ENCODE measurements around the gene INPP4A.

INPP4A gene

DNA sequence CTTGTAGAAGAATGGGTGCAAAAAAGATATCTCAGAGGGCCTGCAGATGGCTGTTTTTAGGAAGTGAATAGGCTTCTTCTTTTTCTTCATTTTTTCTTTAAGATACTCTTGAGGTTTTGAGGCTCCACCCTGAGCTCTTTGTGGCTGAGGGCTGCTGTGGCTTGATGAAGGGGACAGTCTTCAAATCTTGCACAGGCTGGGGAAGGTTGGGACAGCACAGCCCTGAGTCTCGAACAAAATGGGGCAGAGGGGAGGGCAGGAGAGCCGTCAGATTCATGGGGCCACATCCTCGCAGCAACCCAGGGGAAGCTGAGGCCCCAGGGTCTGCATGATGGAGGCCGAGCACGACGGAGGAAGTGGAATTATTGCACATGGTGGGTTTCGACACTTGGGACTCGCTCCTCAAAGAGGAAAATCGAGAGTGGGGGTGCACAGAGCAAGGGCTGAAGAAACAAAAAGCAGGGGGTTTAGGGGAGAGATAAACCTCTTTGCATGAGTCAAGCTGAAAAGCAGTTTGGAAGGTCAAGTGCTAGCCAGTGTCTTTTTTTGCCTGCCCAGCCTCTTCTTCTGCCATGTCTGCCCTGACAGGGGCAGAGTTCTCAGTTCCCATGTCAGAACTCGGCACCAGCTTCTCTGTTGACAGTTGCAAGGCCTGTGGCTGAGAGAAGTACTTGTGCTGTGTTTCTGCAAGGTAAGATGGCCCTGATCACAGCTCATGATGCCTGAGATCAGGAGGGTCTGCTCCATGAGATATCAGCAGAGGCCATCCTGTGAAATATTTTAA, 19.5 kb downstream of the INPP4A start:
- Histone ChIP-seq H3K4me1 (ENCODE audit: insufficient read depth, low read length) (peaks cover 56% of the 10 kb centered on the region), H3K9me3 (ENCODE audit: low read length) (no peaks in the 10 kb centered on the region), H3K27me3 (ENCODE audit: control insufficient read depth in 1 of 2, insufficient read depth in 2 of 2, low read length in 2 of 2) (no peaks in the 10 kb centered on the region), H3K27ac (ENCODE audit: low read depth, low read length) (no peak overlapping the region), H3K9ac (ENCODE audit: low read length) (no peak overlapping the region), H3K36me3 (ENCODE audit: insufficient read depth, low read length) (no peaks in the 10 kb centered on the region), H3K4me3 (ENCODE audit: low read depth in 1 of 2, low read length in 2 of 2) (no peak overlapping the region)

GRCh38 chr2:98464772-98465310, 20.2 kb downstream of the INPP4A start:
- Histone ChIP-seq H3K9me3 (ENCODE audit: low read length) (no peaks in the 10 kb centered on the region), H3K4me1 (ENCODE audit: insufficient read depth, low read length) (peaks cover 49% of the 10 kb centered on the region), H3K4me3 (ENCODE audit: low read depth in 1 of 2, low read length in 2 of 2) (no peak overlapping the region), H3K27me3 (ENCODE audit: control insufficient read depth in 1 of 2, insufficient read depth in 2 of 2, low read length in 2 of 2) (no peaks in the 10 kb centered on the region), H3K36me3 (ENCODE audit: insufficient read depth, low read length) (no peaks in the 10 kb centered on the region), H3K9ac (ENCODE audit: low read length) (no peak overlapping the region), H3K27ac (ENCODE audit: low read depth, low read length) (peak overlapping the region; percentile 31)

DNA sequence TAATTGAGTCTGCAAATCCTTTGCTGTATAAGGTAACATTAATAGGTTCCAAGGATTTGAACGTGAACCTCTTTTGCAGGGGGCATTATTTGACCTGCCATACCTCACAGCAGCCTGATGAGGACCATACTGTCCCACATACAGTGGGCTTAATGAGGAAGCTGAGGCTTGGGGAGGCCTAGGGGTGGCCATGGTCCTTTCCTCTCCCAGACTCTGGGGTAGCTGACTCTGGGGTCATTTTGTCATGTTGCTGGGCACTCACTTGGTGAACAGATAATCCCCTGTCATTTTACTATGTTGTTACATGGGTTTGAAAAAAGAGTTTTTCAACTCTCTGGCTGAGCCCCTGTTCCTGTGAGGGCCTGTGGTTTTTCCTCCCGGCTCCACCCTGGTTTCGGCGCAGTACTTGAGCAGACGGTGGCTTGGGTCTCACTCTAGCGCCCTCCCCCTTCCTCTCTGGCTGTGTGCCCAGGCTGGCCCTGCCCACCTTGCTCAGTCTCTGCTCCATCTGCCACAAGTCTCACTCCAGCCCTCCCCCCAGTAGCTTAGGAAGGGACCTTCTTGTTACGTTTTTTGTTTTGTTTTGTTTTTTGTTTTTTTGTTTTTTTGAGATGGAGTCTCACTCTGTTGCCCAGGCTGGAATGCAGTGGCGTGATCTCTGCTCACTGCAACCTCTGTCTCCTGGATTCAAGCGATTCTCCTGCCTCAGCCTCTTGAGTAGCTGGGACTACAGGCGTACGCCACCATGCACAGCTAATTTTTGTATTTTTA, 21.0 kb downstream of the INPP4A start:
- H3K36me3 ChIP-seq (ENCODE audit: insufficient read depth, low read length), result no peaks in the 10 kb centered on the region
- H3K4me1 ChIP-seq (ENCODE audit: insufficient read depth, low read length), result peaks cover 47% of the 10 kb centered on the region
- no peaks in the 10 kb centered on the region for H3K27me3 ChIP-seq (ENCODE audit: control insufficient read depth in 1 of 2, insufficient read depth in 2 of 2, low read length in 2 of 2)
- no peak overlapping the region for H3K4me3 ChIP-seq (ENCODE audit: low read depth in 1 of 2, low read length in 2 of 2)
- no peak overlapping the region for H3K9ac ChIP-seq (ENCODE audit: low read length)
- H3K9me3 ChIP-seq (ENCODE audit: low read length), result no peaks in the 10 kb centered on the region
- peak overlapping the region; percentile 31 for H3K27ac ChIP-seq (ENCODE audit: low read depth, low read length)

- Histone ChIP-seq H3K27me3 (ENCODE audit: control insufficient read depth in 1 of 2, insufficient read depth in 2 of 2, low read length in 2 of 2) (no peaks in the 10 kb centered on the region), H3K4me1 (ENCODE audit: insufficient read depth, low read length) (peaks cover 45% of the 10 kb centered on the region), H3K9me3 (ENCODE audit: low read length) (no peaks in the 10 kb centered on the region), H3K27ac (ENCODE audit: low read depth, low read length) (no peak overlapping the region), H3K36me3 (ENCODE audit: insufficient read depth, low read length) (no peaks in the 10 kb centered on the region), H3K4me3 (ENCODE audit: low read depth in 1 of 2, low read length in 2 of 2) (no peak overlapping the region), H3K9ac (ENCODE audit: low read length) (no peak overlapping the region)
Measured at GRCh38 chr2:98467082-98467536, 22.5 kb downstream of the INPP4A start.

GRCh38 chr2:98467652-98468051, 23.0 kb downstream of the INPP4A start:
- Histone ChIP-seq H3K4me1 (ENCODE audit: insufficient read depth, low read length) (peaks cover 50% of the 10 kb centered on the region), H3K27ac (ENCODE audit: low read depth, low read length) (no peak overlapping the region), H3K4me3 (ENCODE audit: low read depth in 1 of 2, low read length in 2 of 2) (no peak overlapping the region), H3K36me3 (ENCODE audit: insufficient read depth, low read length) (no peaks in the 10 kb centered on the region), H3K9me3 (ENCODE audit: low read length) (no peaks in the 10 kb centered on the region), H3K9ac (ENCODE audit: low read length) (no peak overlapping the region), H3K27me3 (ENCODE audit: control insufficient read depth in 1 of 2, insufficient read depth in 2 of 2, low read length in 2 of 2) (no peaks in the 10 kb centered on the region)

GRCh38 chr2:98468621-98469236, 24.1 kb downstream of the INPP4A start:
- H3K4me1 ChIP-seq (ENCODE audit: insufficient read depth, low read length), result peaks cover 50% of the 10 kb centered on the region

GRCh38 chr2:98469862-98470544, 25.3 kb downstream of the INPP4A start:
- Histone ChIP-seq H3K36me3 (ENCODE audit: insufficient read depth, low read length) (no peaks in the 10 kb centered on the region), H3K27me3 (ENCODE audit: control insufficient read depth in 1 of 2, insufficient read depth in 2 of 2, low read length in 2 of 2) (no peaks in the 10 kb centered on the region), H3K4me3 (ENCODE audit: low read depth in 1 of 2, low read length in 2 of 2) (no peak overlapping the region), H3K9ac (ENCODE audit: low read length) (no peak overlapping the region), H3K9me3 (ENCODE audit: low read length) (no peaks in the 10 kb centered on the region), H3K27ac (ENCODE audit: low read depth, low read length) (no peak overlapping the region), H3K4me1 (ENCODE audit: insufficient read depth, low read length) (peaks cover 49% of the 10 kb centered on the region)

More at GRCh38 chr2:98468621-98469236, 24.1 kb downstream of the INPP4A start:
- H3K4me3 ChIP-seq (ENCODE audit: low read depth in 1 of 2, low read length in 2 of 2), result no peak overlapping the region
- no peaks in the 10 kb centered on the region for H3K36me3 ChIP-seq (ENCODE audit: insufficient read depth, low read length)
- no peaks in the 10 kb centered on the region for H3K27me3 ChIP-seq (ENCODE audit: control insufficient read depth in 1 of 2, insufficient read depth in 2 of 2, low read length in 2 of 2)
- H3K9ac ChIP-seq (ENCODE audit: low read length), result no peak overlapping the region
- no peak overlapping the region for H3K27ac ChIP-seq (ENCODE audit: low read depth, low read length)
- no peaks in the 10 kb centered on the region for H3K9me3 ChIP-seq (ENCODE audit: low read length)

- Histone ChIP-seq H3K27ac (ENCODE audit: low read depth, low read length) (no peak overlapping the region), H3K9ac (ENCODE audit: low read length) (no peak overlapping the region), H3K4me3 (ENCODE audit: low read depth in 1 of 2, low read length in 2 of 2) (no peak overlapping the region), H3K9me3 (ENCODE audit: low read length) (no peaks in the 10 kb centered on the region), H3K36me3 (ENCODE audit: insufficient read depth, low read length) (no peaks in the 10 kb centered on the region), H3K4me1 (ENCODE audit: insufficient read depth, low read length) (peaks cover 52% of the 10 kb centered on the region), H3K27me3 (ENCODE audit: control insufficient read depth in 1 of 2, insufficient read depth in 2 of 2, low read length in 2 of 2) (no peaks in the 10 kb centered on the region)
Measured at GRCh38 chr2:98470851-98471255, 26.2 kb downstream of the INPP4A start.

GRCh38 chr2:98471402-98472131, 26.9 kb downstream of the INPP4A start:
- H3K36me3 ChIP-seq (ENCODE audit: insufficient read depth, low read length), result no peaks in the 10 kb centered on the region
- no peak overlapping the region for H3K27ac ChIP-seq (ENCODE audit: low read depth, low read length)
- H3K9ac ChIP-seq (ENCODE audit: low read length), result no peak overlapping the region
- H3K4me3 ChIP-seq (ENCODE audit: low read depth in 1 of 2, low read length in 2 of 2), result no peak overlapping the region
- no peaks in the 10 kb centered on the region for H3K9me3 ChIP-seq (ENCODE audit: low read length)
- H3K4me1 ChIP-seq (ENCODE audit: insufficient read depth, low read length), result peaks cover 51% of the 10 kb centered on the region
- H3K27me3 ChIP-seq (ENCODE audit: control insufficient read depth in 1 of 2, insufficient read depth in 2 of 2, low read length in 2 of 2), result no peaks in the 10 kb centered on the region

GRCh38 chr2:98472132-98472650, 27.5 kb downstream of the INPP4A start:
- Histone ChIP-seq H3K36me3 (ENCODE audit: insufficient read depth, low read length) (no peaks in the 10 kb centered on the region), H3K27ac (ENCODE audit: low read depth, low read length) (no peak overlapping the region), H3K4me3 (ENCODE audit: low read depth in 1 of 2, low read length in 2 of 2) (no peak overlapping the region), H3K9me3 (ENCODE audit: low read length) (no peaks in the 10 kb centered on the region), H3K4me1 (ENCODE audit: insufficient read depth, low read length) (peaks cover 50% of the 10 kb centered on the region), H3K27me3 (ENCODE audit: control insufficient read depth in 1 of 2, insufficient read depth in 2 of 2, low read length in 2 of 2) (no peaks in the 10 kb centered on the region), H3K9ac (ENCODE audit: low read length) (no peak overlapping the region)

Measured in muscle layer of colon (tissue), 2 donors.